ENCODE data around the gene C3orf80.
"Not testable (repeated sequence)": the region's sequence is repeated elsewhere in the genome, so short reads cannot be mapped to it uniquely, and the experiment has no call there.

The C3orf80 gene

DNA sequence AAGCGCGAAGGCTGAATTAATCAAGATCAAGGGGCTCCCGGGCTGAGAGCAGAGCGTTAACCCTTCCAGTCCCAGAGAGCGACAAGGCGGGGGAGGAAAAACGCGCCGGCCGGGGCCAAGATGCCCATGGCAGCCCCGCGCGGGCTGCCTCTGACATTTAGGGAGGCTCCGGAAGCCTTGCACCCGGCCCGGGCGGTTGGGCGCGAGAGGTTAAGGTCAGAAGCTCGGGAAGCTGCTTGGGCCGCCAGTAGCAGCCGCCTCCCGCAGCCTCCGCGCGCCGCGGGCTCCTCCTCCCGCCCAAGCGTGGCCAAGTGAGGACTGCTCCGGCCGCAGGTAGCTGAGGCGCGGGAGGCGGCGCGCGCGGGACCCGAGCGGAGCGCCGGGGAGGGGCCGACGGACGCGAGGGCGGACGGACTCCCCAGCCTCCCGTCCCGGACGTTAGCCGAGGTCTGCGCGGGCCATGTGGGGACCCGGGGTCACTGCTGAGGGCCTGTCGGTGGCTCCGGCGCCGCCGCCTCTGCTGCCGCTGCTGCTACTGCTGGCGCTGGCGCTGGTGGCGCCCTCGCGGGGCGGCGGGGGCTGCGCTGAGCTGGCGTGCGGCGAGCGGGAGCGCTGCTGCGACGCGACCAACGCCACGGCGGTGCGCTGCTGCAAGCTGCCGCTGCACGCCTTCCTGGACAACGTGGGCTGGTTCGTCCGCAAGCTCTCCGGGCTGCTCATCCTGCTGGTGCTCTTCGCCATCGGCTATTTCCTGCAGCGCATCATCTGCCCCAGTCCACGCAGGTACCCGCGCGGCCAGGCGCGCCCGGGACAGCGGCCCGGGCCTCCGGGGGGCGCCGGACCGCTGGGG lies at the start of gene C3orf80:
C3orf80 (plus strand) TSS at position 247 of the 850 bp plus-strand sequence; CDS start at position 461, 214 bp downstream.
- DNase-seq, result peak; percentile 80

DNA sequence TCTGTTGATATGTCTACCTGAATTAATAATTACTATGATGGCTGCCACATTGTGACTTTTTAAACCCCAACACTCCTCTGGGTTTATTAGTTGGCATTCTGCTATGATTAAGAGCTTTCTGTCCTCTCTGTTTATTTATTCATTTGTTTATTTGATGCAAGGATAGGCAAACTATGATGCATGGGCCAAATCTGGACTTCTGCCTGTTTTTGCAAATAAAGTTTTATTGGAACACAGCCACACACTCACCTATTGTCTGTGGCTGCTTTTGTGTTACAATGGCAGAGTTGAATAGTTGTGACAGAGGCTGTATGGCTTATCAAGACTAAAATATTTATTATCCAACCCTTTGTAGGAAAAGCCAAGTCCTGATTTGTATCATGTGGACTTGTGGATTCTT lies 48.3 kb upstream of the C3orf80 start:
- DNase-seq, result no peak

DNA sequence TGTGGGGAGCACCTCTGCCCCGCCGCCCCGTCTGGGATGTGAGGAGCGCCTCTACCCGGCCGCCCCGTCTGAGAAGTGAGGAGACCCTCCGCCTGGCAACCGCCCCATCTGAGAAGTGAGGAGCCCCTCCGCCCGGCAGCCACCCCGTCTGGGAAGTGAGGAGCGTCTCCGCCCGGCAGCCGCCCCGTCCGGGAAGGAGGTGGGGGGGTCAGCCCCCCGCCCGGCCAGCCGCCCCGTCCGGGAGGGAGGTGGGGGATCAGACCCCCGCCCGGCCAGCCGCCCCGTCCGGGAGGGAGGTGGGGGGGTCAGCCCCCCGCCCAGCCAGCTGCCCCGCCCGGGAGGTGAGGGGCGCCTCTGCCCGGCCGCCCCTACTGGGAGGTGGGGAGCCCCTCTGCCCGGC lies 46.6 kb upstream of the C3orf80 start:
- DNase-seq, result not testable (repeated sequence)

DNA sequence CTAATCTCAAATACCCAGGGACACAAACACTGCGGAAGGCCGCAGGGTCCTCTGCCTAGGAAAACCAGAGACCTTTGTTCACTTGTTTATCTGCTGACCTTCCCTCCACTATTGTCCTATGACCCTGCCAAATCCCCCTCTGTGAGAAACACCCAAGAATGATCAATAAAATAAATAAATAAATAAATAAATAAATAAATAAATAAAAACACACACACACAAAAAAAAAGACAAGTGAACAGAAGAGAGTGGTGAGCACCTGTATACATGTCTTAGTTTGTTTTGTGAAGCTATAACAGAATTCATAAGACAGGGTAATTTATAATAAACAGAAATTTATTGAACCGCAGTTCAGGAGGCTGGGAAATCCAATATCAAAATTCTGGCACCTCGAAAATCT lies 45.8 kb upstream of the C3orf80 start:
- DNase-seq, result not testable (repeated sequence)

DNA sequence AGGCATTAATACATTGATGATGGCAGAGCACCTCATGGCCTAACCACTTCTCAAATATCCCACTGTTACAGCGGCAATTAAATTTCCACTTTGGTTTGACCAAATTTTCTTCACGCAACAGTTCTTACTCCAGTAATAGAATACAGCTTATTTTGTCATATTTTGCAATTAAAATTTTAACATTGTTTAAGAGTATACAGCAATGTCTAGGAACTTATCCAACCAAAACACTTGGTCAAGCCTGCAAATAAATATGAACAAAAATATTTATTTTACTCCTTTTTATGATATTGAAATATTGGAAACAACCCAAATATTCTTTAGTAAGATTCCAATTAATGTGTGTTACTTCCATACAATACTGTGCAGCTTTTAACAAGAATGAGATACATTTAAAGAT lies 45.3 kb upstream of the C3orf80 start:
- DNase-seq, result no peak

DNA sequence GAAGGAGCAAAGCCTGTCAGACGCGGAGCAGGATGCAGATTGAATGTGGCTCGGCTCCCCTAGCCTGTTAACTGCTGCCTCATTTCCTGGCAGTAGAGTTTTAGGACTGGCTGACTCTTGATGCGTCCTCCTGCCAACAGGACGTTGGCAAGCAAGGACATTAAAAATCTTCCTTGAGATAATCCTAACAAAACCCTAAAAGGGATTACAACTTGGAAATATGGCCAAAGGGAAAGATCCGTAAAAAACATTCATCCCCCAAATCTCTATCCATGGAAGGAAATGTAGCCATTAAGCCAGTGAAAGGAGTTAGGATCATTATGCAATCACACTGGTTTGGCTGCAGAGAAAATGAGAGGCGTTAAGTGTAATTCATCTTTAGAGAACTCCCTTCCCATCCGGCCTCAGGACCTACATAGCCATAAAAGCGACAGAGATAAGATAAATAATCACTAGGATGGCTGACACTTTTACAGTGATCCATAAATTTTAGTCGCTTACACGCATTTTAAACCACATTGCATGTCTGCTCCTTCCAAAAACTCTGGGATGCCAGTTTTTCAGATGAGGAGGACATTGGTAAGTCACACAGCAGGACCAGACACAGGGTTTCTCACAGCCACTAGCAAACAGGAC lies 44.5 kb upstream of the C3orf80 start:
- DNase-seq, result no peak

DNA sequence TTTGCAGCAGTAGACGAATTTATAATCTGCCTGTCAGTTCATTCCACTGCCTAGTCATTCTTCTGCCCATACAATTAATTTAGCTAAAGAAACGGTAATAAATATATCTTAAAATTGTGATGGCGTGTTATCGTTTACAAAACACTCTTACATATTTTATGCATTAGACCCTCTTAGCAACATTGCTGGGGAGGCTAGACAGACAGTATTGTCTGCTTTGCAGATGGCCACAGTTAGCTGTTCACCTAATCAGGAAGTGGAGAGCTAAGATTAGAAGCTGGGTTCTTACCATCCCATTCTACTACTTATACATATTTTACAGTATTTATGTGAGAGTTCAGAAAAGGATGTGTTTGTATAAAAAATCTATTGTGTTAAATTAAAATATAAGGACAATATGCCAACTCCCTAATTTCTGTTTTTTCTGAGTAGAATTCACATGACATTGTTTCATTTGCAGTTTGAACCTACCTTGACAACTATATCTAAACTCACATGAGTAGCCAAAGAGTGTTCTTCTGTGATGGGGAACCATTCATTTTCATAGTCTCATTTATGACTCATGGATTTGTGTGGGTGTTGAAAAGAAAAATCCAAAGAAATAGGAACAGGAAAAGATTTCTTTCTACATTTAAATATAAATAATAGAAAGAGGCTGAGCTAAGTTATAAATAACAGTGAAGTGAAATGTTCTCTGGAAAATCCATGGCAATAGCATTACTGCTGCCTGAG lies 41.7 kb upstream of the C3orf80 start:
- DNase-seq, result no peak

DNA sequence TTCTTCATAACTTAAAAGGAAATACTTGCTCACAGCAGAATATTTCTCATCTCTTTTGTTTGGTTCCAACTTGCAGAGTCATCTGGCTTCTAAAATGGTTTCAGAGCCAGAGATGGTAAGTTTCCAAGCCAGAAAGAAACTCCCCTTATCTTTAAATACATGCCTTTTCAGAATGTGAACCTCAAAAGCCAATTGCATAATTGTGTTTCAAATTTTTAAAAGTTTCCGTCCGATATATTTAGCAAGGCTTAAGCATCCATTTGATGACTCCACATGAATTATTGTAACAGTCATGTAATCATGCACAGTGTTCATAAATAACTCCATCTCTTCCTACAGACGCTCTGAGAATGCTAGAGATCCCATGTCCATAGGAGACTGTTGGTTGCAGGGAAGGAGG lies 40.6 kb upstream of the C3orf80 start:
- no peak for DNase-seq

DNA sequence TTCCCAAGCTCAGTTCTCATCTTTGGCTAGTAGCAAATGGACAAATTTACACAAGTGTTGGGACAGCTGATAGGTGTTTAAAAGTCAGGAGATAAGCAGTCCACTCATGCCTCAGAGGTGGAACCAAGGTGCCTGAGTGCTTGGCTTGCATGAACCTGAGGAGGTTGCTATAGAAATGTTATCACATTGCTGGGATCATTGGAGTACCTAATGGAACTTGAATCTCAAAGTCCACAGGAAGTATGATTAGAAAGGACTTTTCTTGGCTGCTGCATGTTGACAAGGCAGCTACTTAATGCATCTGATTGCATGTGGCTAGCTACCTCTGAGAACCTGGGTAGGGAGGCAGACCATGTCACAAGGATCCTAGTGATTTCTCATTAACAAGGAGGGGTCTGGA lies 39.5 kb upstream of the C3orf80 start:
- DNase-seq, result no peak

DNA sequence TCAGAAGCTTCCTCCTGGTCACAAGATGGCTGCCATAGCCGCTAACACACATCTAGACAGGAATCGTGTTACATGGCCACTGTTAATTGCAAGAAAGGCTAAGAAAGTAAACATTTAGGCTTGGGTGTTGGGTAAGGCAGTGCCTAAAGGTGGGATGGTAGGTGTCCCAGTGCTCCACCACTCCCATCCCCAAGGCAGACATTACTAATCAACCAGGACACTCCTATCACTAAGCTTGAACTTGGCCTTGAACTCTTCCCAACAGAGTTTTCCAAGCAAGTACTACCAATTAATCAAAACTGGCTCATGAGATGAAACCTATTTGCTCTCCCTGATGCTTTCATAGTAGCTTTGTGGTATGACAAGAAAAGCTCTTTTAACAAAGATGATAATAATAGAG lies 37.9 kb upstream of the C3orf80 start:
- DNase-seq, result no peak

DNA sequence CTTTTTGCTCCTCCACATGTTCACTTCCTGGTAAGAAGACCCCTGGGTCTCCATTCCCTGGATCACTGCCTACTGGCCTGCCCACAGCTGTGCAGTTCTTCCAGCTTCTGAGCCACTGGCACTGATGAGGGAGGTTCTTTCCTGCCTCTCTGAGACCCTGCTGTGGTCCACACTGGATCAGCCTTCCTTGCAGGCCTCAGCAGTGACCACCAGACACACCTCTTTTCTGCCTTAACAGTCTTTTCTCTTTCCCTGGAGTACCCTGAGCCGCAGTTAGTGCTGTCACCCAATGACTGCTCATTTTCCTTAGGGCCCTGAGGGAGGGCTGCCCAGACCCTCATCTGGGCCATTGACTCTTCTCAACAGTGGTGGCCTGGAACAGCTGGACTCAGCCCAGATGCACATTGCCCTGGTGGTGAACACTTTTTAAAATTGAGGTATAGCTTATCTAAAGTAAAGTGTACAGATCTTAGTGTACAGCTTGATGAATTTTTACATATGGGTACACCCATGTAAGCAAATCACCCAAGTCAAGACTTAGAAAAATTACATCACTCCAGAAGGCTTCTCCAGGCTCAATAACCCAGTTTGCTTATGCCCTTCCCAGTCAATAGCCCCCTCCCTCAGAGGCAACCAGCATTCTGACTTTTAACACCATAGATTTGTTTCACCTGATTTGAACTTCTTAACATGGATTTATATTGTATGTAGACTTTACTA lies 32.8 kb upstream of the C3orf80 start:
- no peak for DNase-seq

DNA sequence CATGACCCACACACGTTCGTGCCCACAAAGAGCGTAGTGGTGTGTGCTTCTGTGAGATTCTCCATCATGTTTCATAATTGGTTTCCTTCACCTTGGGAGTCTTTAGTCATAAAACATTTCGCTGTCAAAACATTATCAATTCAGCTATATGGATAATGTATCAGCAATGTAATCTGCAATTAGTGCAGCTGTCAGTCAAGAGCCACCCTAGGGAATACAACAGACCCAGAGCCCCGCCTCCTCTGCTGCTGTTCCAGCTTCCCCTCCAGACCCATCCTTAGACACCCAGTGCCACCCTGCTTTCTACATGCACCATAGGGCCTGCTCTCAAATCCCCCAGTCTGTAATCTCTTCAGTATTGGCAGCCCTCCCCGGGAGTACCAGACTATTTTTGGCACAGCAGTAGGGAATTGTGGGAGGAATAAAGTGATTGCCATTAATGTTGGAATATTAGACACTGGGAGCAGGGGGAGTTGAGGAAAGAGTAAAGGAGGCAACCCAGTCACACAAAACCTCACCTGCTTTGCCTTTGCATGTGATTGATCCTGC lies 31.5 kb upstream of the C3orf80 start:
- DNase-seq, result no peak

DNA sequence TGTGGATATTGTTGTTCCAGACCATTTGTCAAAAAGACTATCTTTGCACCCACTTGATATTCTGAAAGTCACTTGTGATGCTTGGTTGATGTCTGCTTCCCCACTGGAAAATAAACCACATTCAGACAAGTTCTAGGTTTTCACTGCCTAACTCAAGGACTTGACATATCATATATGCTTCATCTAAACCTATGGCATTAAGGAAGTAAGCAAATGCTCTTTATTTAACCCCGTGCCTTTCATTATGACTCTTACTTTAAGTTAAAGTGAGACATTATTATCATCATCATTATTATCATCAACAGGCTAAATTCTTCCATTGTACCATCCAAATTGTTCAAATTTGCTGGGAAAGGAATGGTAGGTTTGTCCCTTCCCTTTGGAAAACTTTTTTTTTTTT lies 30.8 kb upstream of the C3orf80 start:
- no peak for DNase-seq

DNA sequence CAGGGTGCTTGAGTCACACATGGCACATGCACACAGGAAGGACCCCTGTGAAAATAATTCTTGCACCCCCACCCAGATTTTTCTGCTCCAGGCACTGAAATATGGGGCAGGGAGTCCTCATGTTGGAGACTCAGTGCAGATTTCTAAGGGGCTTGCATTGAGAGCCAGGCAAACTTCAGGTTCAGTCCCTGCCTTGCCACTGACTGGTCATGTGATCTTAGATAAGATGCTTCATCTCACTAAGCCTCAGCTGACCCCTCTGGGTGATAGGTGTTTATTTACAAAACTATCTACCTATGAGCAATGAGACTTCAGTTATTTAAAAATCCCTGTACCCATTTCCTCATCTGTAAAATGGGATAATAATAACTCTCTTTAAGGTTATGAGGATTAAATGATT lies 30.1 kb upstream of the C3orf80 start:
- no peak for DNase-seq

DNA sequence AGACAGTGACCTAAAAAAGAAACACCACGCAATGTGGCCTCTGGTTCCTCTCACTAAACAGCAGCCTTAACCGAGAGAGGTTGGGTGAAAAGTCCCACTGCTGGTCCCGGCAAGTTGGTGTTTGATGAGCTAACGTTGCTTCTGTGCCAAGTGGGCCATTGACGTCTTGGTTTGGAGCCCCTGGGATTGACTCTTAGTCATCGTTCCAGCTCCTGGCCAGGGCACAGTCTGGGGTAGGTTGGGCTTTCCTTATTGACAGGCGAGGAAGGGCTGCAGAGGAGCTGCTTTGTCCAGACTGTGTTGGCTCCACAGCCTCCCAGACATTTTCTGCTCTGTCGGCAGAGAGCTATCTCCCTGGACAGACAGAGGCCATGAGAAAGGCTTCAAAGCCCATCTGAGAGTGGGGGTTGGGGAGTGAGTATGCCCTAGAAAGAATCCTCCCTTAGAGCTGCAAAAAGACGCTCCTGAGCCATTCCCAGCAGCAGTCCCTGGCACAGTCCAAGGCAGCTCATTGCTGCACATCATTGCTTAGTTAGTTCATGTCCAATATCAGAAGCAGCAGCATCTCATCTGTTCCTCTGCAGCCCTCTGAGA lies 28.6 kb upstream of the C3orf80 start:
- DNase-seq, result no peak

DNA sequence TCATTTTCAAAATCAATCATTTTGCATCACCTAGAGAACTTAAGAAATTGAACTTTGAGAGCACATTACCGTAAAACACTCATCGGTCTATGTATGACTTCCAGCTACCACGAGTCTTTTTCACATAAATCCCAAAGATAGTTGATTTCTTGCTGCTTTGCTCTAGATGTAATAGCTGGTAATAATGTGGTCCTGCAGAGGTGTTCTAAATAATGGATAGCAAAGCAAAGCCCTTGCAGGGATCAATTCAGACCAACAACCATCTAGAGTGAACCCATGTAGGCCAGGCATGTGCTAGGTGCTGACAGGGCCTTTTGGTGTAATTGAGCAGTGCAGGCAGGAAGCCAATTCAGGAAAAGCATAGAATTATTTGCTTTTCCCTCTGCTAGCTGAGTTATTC lies 26.1 kb upstream of the C3orf80 start:
- no peak for DNase-seq

DNA sequence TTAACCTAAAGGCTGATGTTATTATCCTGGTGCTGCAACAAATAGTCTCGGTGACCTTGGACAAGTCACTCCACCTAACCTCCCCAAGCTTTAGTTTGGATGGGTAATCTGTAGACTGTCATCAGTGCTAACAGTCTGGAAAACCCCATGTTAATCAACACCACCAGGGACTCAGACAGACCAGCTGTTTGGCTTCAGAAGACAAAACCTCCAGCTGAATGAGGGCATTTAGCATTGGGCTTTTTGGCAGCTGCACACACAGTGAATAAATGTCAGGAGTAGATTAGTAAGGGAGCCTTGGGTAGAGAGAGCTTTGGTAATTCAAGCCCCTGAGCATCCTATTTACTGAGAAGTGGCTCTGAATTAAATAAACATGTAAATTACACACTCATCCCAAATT lies 24.9 kb upstream of the C3orf80 start:
- peak; percentile 96 for DNase-seq

DNA sequence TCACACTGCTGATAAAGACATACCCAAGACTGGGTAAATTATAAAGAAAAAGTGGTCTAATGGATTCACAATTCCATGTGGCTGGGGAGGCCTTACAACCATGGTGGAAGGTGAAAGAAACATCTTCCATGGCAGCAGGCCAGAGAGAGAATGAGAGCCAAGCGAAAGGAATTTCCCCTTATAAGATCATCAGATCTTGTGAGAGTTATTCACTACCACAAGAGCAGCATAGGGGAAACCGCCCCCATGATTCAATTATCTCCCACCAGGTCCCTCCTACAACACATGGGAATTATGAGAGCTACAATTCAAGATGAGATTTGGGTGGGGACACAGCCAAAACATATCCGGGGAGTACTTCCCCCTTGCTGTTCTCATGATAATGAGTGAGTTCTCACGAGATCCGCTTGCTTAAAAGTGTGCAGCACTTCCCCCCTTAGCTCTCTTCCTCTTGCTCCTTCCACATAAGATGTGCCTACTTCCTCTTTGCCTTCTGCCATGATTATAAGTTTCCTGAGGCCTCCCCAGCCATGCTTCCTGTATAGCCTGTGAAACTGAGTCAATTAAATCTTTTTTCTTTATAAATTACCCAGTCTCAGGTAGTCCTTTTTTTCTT lies 20.7 kb upstream of the C3orf80 start:
- DNase-seq, result not testable (repeated sequence)

DNA sequence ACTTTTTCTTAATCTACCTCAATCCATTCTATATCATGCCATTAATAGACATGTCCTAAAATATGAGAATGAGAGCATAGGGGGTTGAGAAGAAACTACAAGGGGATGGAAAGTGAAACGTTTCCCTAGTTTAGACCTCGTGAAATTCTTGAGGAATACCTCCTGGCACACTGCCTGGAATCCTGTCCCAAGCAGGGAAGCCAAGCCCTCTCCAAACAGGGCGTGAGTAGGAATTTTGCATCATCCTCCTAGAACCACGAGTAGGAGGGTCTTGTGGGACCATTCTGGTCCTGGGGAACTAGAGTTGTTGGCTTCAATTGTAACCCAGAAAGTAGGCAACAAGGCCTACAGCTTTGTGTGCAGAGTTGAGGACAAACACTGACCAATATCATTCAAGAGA lies 19.6 kb upstream of the C3orf80 start:
- no peak for DNase-seq

DNA sequence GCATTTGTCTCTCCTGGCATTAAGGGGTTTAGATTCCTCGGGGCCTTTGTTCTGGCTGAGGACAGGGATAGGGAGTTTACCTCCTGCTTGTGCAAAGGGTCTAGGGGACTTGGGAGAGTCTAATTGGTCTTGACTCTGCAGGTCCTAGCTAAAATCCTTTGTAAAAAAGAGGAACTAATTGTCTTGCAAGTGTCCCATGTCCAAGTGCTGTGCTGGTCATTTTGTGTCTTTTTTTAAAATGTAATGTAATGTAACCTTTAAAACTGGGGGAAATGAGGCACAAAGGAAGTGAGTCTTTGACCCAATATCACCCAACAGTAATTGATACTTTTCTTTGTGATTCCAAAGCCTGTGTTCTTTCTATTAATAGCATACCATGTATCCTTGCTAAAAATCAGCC lies 14.9 kb upstream of the C3orf80 start:
- DNase-seq, result no peak

DNA sequence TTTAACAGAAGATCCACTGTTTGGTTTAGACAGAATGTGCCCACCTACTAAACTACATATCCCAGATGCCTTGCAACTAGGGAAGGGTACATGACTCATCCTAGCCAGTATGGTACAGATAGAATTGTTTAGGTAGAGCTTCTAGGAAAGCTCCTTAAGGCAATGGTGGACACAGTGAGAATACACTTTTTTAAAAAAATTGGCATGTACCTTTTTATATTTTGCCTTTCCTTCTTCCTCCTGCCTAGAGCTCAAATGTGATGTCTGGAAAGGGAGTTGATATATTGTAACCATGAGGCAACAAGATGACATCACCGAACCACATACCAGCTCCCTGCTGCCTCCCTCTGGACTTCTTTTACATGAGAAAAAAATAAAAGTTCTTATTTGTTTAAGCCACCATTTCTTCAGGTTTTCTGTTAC lies 14.4 kb upstream of the C3orf80 start:
- no peak for DNase-seq

DNA sequence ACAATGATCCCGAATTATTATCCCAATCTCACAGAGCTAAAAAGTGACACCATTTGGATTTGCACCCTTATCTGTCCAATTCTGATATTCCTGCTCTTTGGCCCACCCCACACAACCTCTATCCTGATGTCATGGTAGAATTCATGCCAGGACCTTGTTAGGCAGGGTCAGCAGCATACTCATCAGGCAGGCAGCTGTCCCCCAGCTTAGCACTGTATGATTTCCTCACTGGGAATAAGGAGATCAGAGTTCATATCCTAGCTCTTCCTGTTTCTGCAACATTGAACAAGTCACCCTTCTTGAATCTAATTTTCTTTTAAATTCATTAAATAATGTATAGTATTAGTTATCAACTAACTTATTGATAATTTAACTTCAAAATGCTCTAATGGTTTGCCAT lies 12.0 kb upstream of the C3orf80 start:
- DNase-seq, result no peak

Measured in COR-L47 (cell line).